SK-N-MC (cell line): ENCODE data around the gene USP49.
A peak's percentile ranks its signal among the peaks of the same experiment; 100 is the strongest.

Experiments used
- DNase-seq: peaks from one replicate; pipeline ENCODE4 v3.0.0-alpha.2; 2011; ENCODE audit warnings: low read depth, low spot score
- H3K27ac ChIP-seq: fragments of 200-600 bp; sonication (generic); 2 replicates; pipeline ENCODE4 v1.5.1; 2016; ENCODE audit warnings: mixed run types
- H3K36me3 ChIP-seq: fragments of 200-600 bp; sonication (generic); 2 replicates; pipeline ENCODE4 v1.6.1; 2017; ENCODE audit warnings: antibody characterized with exemption, low read length, mixed read lengths; ENCODE audit not compliant: insufficient read depth
- H3K4me3 ChIP-seq: fragments of 200-600 bp; sonication (generic); 2 replicates; pipeline ENCODE4 v1.5.1; 2016
- H3K9ac ChIP-seq: fragments of 200-600 bp; sonication (generic); 2 replicates; pipeline ENCODE4 v1.8.0; 2017; ENCODE audit warnings: mixed run types, mixed read lengths; ENCODE audit not compliant: insufficient read length
- H3K9me3 ChIP-seq: fragments of 200-600 bp; sonication (generic); 2 replicates; pipeline ENCODE4 v1.6.1; 2017; ENCODE audit warnings: low read depth, mild to moderate bottlenecking, antibody characterized with exemption, low read length, moderate library complexity, mixed read lengths
- EZH2 ChIP-seq: fragments of 200-600 bp; sonication (generic); IDR thresholded peaks from one replicate; pipeline ENCODE4 v1.6.1; 2017; ENCODE audit warnings: antibody characterized with exemption
- FOXP2 ChIP-seq: optimal IDR thresholded peaks from 2 replicates; pipeline ENCODE3; 2011; ENCODE audit warnings: mild to moderate bottlenecking, moderate library complexity; ENCODE audit not compliant: insufficient read depth; ENCODE audit errors: extremely low read length, control extremely low read depth
- POLR2AphosphoS5 ChIP-seq: IDR thresholded peaks from 2 replicates; pipeline ENCODE4 v1.6.1; 2012; ENCODE audit warnings: mild to moderate bottlenecking, low read depth, low read length, borderline replicate concordance

USP49 gene

GRCh38 chr6:41917528-41917927 is 22.4 kb upstream of the USP49 start:
- Histone ChIP-seq H3K9me3 (no peaks in the 10 kb centered on the region), H3K9ac (no peak overlapping the region), H3K27ac (peak overlapping the region; percentile 64; the same call in 1 of the 2 replicates), H3K36me3 (peaks cover 25% of the 10 kb centered on the region), H3K4me3 (no peak overlapping the region)
- DNase-seq = no peak
- no peak for TF ChIP-seq POLR2AphosphoS5
- no peak for TF ChIP-seq FOXP2

GRCh38 chr6:41914869-41915530 is 19.8 kb upstream of the USP49 start:
- H3K27ac ChIP-seq = no peak overlapping the region
- H3K9me3 ChIP-seq = no peaks in the 10 kb centered on the region
- no peak overlapping the region for H3K4me3 ChIP-seq
- H3K36me3 ChIP-seq = peaks cover 31% of the 10 kb centered on the region
- TF ChIP-seq EZH2 = no peak
- no peak for TF ChIP-seq FOXP2
- TF ChIP-seq POLR2AphosphoS5 = no peak
- no peak overlapping the region for H3K9ac ChIP-seq
- DNase-seq = no peak

- no peaks in the 10 kb centered on the region for H3K9me3 ChIP-seq
- TF ChIP-seq FOXP2 = no peak
- no peak for TF ChIP-seq EZH2
- no peak for TF ChIP-seq POLR2AphosphoS5
- DNase-seq = no peak
- H3K27ac ChIP-seq = no peak overlapping the region
- peaks cover 32% of the 10 kb centered on the region for H3K36me3 ChIP-seq
- no peak overlapping the region for H3K4me3 ChIP-seq
- no peak overlapping the region for H3K9ac ChIP-seq
Observed at GRCh38 chr6:41914343-41914742, 19.2 kb upstream of the USP49 start.

GRCh38 chr6:41909727-41910126 is 14.6 kb upstream of the USP49 start:
- Histone ChIP-seq H3K4me3 (no peak overlapping the region), H3K36me3 (peaks cover 55% of the 10 kb centered on the region), H3K27ac (no peak overlapping the region), H3K9ac (no peak overlapping the region), H3K9me3 (no peaks in the 10 kb centered on the region)
- DNase-seq = no peak
- TF ChIP-seq FOXP2 = no peak
- no peak for TF ChIP-seq POLR2AphosphoS5
- no peak for TF ChIP-seq EZH2

GRCh38 chr6:41901882-41902519 is 6.8 kb upstream of the USP49 start:
- Histone ChIP-seq H3K36me3 (peaks cover 24% of the 10 kb centered on the region), H3K27ac (no peak overlapping the region), H3K9ac (no peak overlapping the region), H3K4me3 (no peak overlapping the region), H3K9me3 (no peaks in the 10 kb centered on the region)
- TF ChIP-seq POLR2AphosphoS5 (no peak), FOXP2 (no peak), EZH2 (no peak)
- DNase-seq = no peak

- no peak overlapping the region for H3K9ac ChIP-seq
- no peak overlapping the region for H3K27ac ChIP-seq
- no peak overlapping the region for H3K4me3 ChIP-seq
- TF ChIP-seq EZH2 (no peak), FOXP2 (no peak), POLR2AphosphoS5 (no peak)
- no peaks in the 10 kb centered on the region for H3K9me3 ChIP-seq
- no peak for DNase-seq
- peaks cover 16% of the 10 kb centered on the region for H3K36me3 ChIP-seq
Observed at GRCh38 chr6:41900861-41901260, 5.7 kb upstream of the USP49 start.

- H3K9ac ChIP-seq = peak overlapping the region; percentile 73
- DNase-seq = no peak
- H3K9me3 ChIP-seq = no peaks in the 10 kb centered on the region
- H3K36me3 ChIP-seq = no peaks in the 10 kb centered on the region
- H3K27ac ChIP-seq = no peak overlapping the region
- H3K4me3 ChIP-seq = peak overlapping the region; percentile 83
- TF ChIP-seq POLR2AphosphoS5 (no peak), FOXP2 (no peak), EZH2 (no peak)
Observed at GRCh38 chr6:41896281-41896680, 1.1 kb upstream of the USP49 start.

- no peaks in the 10 kb centered on the region for H3K36me3 ChIP-seq
- peak overlapping the region; percentile 73 for H3K9ac ChIP-seq
- no peak overlapping the region for H3K27ac ChIP-seq
- TF ChIP-seq FOXP2 (no peak), EZH2 (no peak), POLR2AphosphoS5 (no peak)
- no peak for DNase-seq
- no peaks in the 10 kb centered on the region for H3K9me3 ChIP-seq
- peak overlapping the region; percentile 83 for H3K4me3 ChIP-seq
Observed at GRCh38 chr6:41894366-41895299, 542 bp downstream of the USP49 start.
